ES-I3 (cell line): ENCODE results near the gene PARD3B.

Experiments used
- H3K36me3 ChIP-seq: 2 replicates; pipeline ENCODE4 v1.6.1; 2013; ENCODE audit warnings: mild to moderate bottlenecking, low read length, control low read depth, moderate library complexity; ENCODE audit not compliant: insufficient read depth
- H3K4me1 ChIP-seq: 2 replicates; pipeline ENCODE4 v1.6.1; 2013; ENCODE audit warnings: mild to moderate bottlenecking, control low read depth, low read length; ENCODE audit not compliant: insufficient read depth
- H3K9ac ChIP-seq: 2 replicates; pipeline ENCODE4 v1.6.1; 2013; ENCODE audit warnings: low read depth, mild to moderate bottlenecking, low read length, moderate library complexity
- H3K9me3 ChIP-seq: 2 replicates; pipeline ENCODE4 v1.6.1; 2013; ENCODE audit warnings: mild to moderate bottlenecking, low read length, moderate library complexity; ENCODE audit not compliant: control insufficient read depth, insufficient read depth

Gene PARD3B

GRCh38 chr2:205441524-205441923 lies 896.2 kb downstream of the PARD3B start:
- Histone ChIP-seq H3K9me3 (peaks cover 3% of the 10 kb centered on the region; the same call in 1 of the 2 replicates), H3K4me1 (no peaks in the 10 kb centered on the region), H3K36me3 (no peaks in the 10 kb centered on the region; the same call in 1 of the 2 replicates), H3K9ac (no peak overlapping the region)

GRCh38 chr2:205448189-205448588 lies 902.9 kb downstream of the PARD3B start:
- no peaks in the 10 kb centered on the region for H3K36me3 ChIP-seq
- H3K9me3 ChIP-seq: peaks cover under 1% of the 10 kb centered on the region; the same call in 1 of the 2 replicates
- H3K9ac ChIP-seq: no peak overlapping the region
- H3K4me1 ChIP-seq: no peaks in the 10 kb centered on the region

- Histone ChIP-seq H3K9ac (no peak overlapping the region), H3K36me3 (no peaks in the 10 kb centered on the region), H3K9me3 (no peaks in the 10 kb centered on the region), H3K4me1 (no peaks in the 10 kb centered on the region)
These were observed 906.7 kb downstream of the PARD3B start for GRCh38 chr2:205451901-205452512.

- no peaks in the 10 kb centered on the region for H3K9me3 ChIP-seq
- no peaks in the 10 kb centered on the region for H3K36me3 ChIP-seq
These were observed 907.9 kb downstream of the PARD3B start for GRCh38 chr2:205453202-205453601.

GRCh38 chr2:205456682-205457081 lies 911.4 kb downstream of the PARD3B start:
- Histone ChIP-seq H3K9ac (no peak overlapping the region), H3K9me3 (no peaks in the 10 kb centered on the region), H3K36me3 (no peaks in the 10 kb centered on the region), H3K4me1 (no peaks in the 10 kb centered on the region)

More at GRCh38 chr2:205453202-205453601, 907.9 kb downstream of the PARD3B start:
- H3K9ac ChIP-seq: no peak overlapping the region
- H3K4me1 ChIP-seq: no peaks in the 10 kb centered on the region

- no peaks in the 10 kb centered on the region for H3K36me3 ChIP-seq
- no peaks in the 10 kb centered on the region for H3K9me3 ChIP-seq
- peaks cover 25% of the 10 kb centered on the region for H3K4me1 ChIP-seq
- H3K9ac ChIP-seq: no peak overlapping the region
These were observed 914.9 kb downstream of the PARD3B start for GRCh38 chr2:205460217-205460616.

- no peak overlapping the region for H3K9ac ChIP-seq
- H3K9me3 ChIP-seq: no peaks in the 10 kb centered on the region
- H3K4me1 ChIP-seq: peaks cover 34% of the 10 kb centered on the region
- H3K36me3 ChIP-seq: no peaks in the 10 kb centered on the region
These were observed 915.9 kb downstream of the PARD3B start for GRCh38 chr2:205461169-205461568.

GRCh38 chr2:205461678-205462665 lies 916.7 kb downstream of the PARD3B start:
- no peaks in the 10 kb centered on the region for H3K9me3 ChIP-seq
- peaks cover 37% of the 10 kb centered on the region for H3K4me1 ChIP-seq
- no peaks in the 10 kb centered on the region for H3K36me3 ChIP-seq
- H3K9ac ChIP-seq: no peak overlapping the region

- Histone ChIP-seq H3K9me3 (no peaks in the 10 kb centered on the region), H3K4me1 (peaks cover 37% of the 10 kb centered on the region), H3K9ac (no peak overlapping the region), H3K36me3 (no peaks in the 10 kb centered on the region)
These were observed 917.5 kb downstream of the PARD3B start for GRCh38 chr2:205462681-205463345.

- Histone ChIP-seq H3K9me3 (no peaks in the 10 kb centered on the region), H3K9ac (no peak overlapping the region), H3K4me1 (peaks cover 37% of the 10 kb centered on the region), H3K36me3 (no peaks in the 10 kb centered on the region)
These were observed 918.3 kb downstream of the PARD3B start for GRCh38 chr2:205463466-205464025.

- Histone ChIP-seq H3K9ac (no peak overlapping the region), H3K36me3 (no peaks in the 10 kb centered on the region), H3K4me1 (peaks cover 37% of the 10 kb centered on the region), H3K9me3 (no peaks in the 10 kb centered on the region; the same call in 1 of the 2 replicates)
These were observed 919.4 kb downstream of the PARD3B start for GRCh38 chr2:205464681-205465080.

GRCh38 chr2:205465791-205466190 lies 920.5 kb downstream of the PARD3B start:
- Histone ChIP-seq H3K36me3 (no peaks in the 10 kb centered on the region), H3K9ac (no peak overlapping the region), H3K9me3 (no peaks in the 10 kb centered on the region; the same call in 1 of the 2 replicates), H3K4me1 (peaks cover 37% of the 10 kb centered on the region)

GRCh38 chr2:205471776-205472175 lies 926.5 kb downstream of the PARD3B start:
- no peak overlapping the region for H3K9ac ChIP-seq
- no peaks in the 10 kb centered on the region for H3K36me3 ChIP-seq

GRCh38 chr2:205473791-205474190 lies 928.5 kb downstream of the PARD3B start:
- Histone ChIP-seq H3K9me3 (no peaks in the 10 kb centered on the region; the same call in 1 of the 2 replicates), H3K4me1 (0 out of 2 replicates have a peak, but pooled peaks cover 4% of the 10 kb centered on the region), H3K9ac (no peak overlapping the region), H3K36me3 (no peaks in the 10 kb centered on the region)

More at GRCh38 chr2:205471776-205472175, 926.5 kb downstream of the PARD3B start:
- H3K4me1 ChIP-seq: 0 out of 2 replicates have a peak, but pooled peaks cover 4% of the 10 kb centered on the region
- no peaks in the 10 kb centered on the region; the same call in 1 of the 2 replicates for H3K9me3 ChIP-seq
